DOHH2 (cell line): ENCODE measurements around the gene C1QTNF5.

Source experiments
- EZH2phosphoT487 ChIP-seq: fragments of 200-600 bp; sonication (generic); IDR thresholded peaks from 2 replicates; pipeline ENCODE4 v1.6.1; 2017; ENCODE audit warnings: borderline replicate concordance, mild to moderate bottlenecking, antibody characterized with exemption, low read length, moderate library complexity, mixed read lengths
- TF ChIP-seq, protein P1 (sequence below): fragments of 200-600 bp; sonication (generic); IDR thresholded peaks from one replicate; pipeline ENCODE4 v1.5.1; 2014; ENCODE audit warnings: antibody characterized with exemption, mild to moderate bottlenecking, low read depth, low read length; ENCODE audit not compliant: poor library complexity, severe bottlenecking

DNA sequence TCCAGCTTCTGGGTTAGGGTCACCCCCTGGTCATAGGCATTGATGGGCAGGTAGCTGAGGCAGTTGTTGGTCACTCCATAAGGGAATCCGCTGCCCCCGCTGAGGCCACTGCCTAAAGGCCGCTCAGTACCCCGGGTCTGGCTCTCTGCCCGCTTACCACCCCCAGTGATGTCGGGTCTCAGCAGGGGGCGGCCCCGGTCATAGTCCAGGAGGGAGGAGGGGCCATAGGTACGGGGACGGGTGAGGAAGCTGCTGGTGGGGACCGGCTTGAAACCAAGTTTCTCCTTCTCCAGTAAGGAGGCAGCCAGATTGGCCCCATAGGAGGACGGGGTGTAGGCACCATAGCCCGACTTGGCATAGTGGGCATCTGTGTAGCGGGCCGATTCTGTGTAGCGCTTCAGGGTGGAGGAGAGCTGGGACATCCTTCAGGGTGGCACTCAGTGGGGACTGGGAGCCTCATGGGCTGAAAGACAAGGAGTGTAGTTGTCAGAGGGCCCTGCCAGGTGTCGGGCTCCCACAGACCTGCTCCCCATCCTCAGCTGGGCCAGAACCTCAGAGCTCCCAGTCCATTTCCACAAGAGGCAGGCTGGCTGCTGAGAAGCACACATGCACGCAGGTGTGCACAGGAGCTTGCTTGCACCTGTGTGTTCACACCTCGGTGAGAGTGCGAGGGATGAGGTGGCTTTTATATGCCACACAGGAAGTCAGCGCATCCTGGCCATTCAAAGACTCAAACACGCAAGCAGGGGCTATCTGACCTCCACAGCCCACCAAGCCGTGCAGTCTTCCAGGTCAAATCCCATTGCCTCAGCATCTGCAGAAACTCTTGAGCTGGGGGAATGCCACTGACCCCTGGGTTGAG lies 32.6 kb upstream of the C1QTNF5 start:
- TF ChIP-seq, protein P1, sequence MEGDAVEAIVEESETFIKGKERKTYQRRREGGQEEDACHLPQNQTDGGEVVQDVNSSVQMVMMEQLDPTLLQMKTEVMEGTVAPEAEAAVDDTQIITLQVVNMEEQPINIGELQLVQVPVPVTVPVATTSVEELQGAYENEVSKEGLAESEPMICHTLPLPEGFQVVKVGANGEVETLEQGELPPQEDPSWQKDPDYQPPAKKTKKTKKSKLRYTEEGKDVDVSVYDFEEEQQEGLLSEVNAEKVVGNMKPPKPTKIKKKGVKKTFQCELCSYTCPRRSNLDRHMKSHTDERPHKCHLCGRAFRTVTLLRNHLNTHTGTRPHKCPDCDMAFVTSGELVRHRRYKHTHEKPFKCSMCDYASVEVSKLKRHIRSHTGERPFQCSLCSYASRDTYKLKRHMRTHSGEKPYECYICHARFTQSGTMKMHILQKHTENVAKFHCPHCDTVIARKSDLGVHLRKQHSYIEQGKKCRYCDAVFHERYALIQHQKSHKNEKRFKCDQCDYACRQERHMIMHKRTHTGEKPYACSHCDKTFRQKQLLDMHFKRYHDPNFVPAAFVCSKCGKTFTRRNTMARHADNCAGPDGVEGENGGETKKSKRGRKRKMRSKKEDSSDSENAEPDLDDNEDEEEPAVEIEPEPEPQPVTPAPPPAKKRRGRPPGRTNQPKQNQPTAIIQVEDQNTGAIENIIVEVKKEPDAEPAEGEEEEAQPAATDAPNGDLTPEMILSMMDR, result no peak
- no peak for TF ChIP-seq EZH2phosphoT487
